Transverse colon (tissue), 4 donors: ENCODE results near the gene CDH12. TPM values are rescaled to one million over a fixed set of nuclear protein-coding genes. Genes with fewer than 3 reads are reported as not detected.
"Not testable (repeated sequence)": the region's sequence is repeated elsewhere in the genome, so short reads cannot be mapped to it uniquely, and the experiment has no call there.

Experiments used
- DNase-seq: peaks from one replicate; pipeline ENCODE4 v3.0.0-alpha.2; 2019
- H3K27ac ChIP-seq, 4 donors: fragments of 200-600 bp; sonication (generic); 2 replicates each; pipeline ENCODE4 v1.5.1; 2016 to 2018; ENCODE audit warnings: inconsistent platforms in 4 of 4
- H3K27me3 ChIP-seq: fragments of 200-600 bp; sonication (generic); 2 replicates; pipeline ENCODE4 v1.5.1; 2017; ENCODE audit warnings: inconsistent platforms
- H3K36me3 ChIP-seq, 4 donors: fragments of 200-600 bp; sonication (generic); 2 replicates each; pipeline ENCODE4 v1.5.1; 2017 to 2019; ENCODE audit warnings: inconsistent platforms in 4 of 4
- H3K4me1 ChIP-seq, 4 donors: fragments of 200-600 bp; sonication (generic); 2 replicates each; pipeline ENCODE4 v1.5.1; 2017 to 2020; ENCODE audit warnings: inconsistent platforms in 4 of 4
- H3K4me3 ChIP-seq, 4 donors: fragments of 200-600 bp; sonication (generic); 1 replicate in 1 of 4; 2 replicates in 3 of 4; pipeline versions ENCODE4 v1.5.1 to v1.6.1; 2017 to 2019; ENCODE audit warnings: inconsistent platforms in 4 of 4
- H3K9me3 ChIP-seq, 2 donors: fragments of 200-600 bp; sonication (generic); 2 replicates each; pipeline ENCODE4 v1.5.1; 2017 to 2019; ENCODE audit warnings: inconsistent platforms in 2 of 2
- EP300 ChIP-seq: sonication (generic); formaldehyde crosslinking; IDR thresholded peaks from one replicate; pipeline ENCODE4 v1.6.1; 2017; ENCODE audit warnings: antibody characterized with exemption, low read depth
- POLR2A ChIP-seq: fragments of 450-650 bp; IDR thresholded peaks from one replicate; pipeline ENCODE4 v1.6.1; 2016; ENCODE audit warnings: antibody characterized with exemption, mild to moderate bottlenecking, moderate library complexity
- POLR2AphosphoS5 ChIP-seq, 3 donors: sonication (generic); formaldehyde crosslinking; IDR thresholded peaks; one replicate each; pipeline ENCODE4 v1.6.1; 2016; ENCODE audit warnings: antibody characterized with exemption in 3 of 3
- WGBS, 2 donors: methylation state at CpG; one replicate each; pipeline ENCODE4 v1.1.5; 2018; ENCODE audit warnings: low coverage in 1 of 2; 5-methylcytosine and 5-hydroxymethylcytosine counted together
- in situ Hi-C, 4 donors: fragments of 200-750 bp; cut with MboI; loops; one replicate each; pipeline versions ENCODE4 v1.15.0 to v1.15.1; 2017; ENCODE audit warnings: low sequenced_read_pairs in 3 of 4, low pct_ligation_motif_present in 1 of 4, low pct_unique_long_range_greater_than_20kb in 1 of 4
- intact Hi-C: fragments of 100-400 bp; cut with DNase I; formaldehyde crosslinking; loops from one replicate; pipeline ENCODE4 v1.15.1; 2023; ENCODE audit warnings: low total_unique reads
- total RNA-seq, 4 donors: library from RNA; depleted of rRNA; stranded (reverse); fragments of >200 nt; gene quantifications; one replicate each; pipeline ENCODE4 v1.1.0, GENCODE V29; 2016
- TF ChIP-seq, protein P1 (sequence below), 5 experiments: fragments of 200-600 bp in 3 of 5; fragments of 450-650 bp in 2 of 5; sonication (generic) in 3 of 5; IDR thresholded peaks; 1 replicate in 2 of 5; 2 replicates in 3 of 5; pipeline ENCODE4 v1.5.1; 2016 to 2017; ENCODE audit warnings: antibody characterized with exemption in 5 of 5, inconsistent platforms in 3 of 5, mild to moderate bottlenecking in 2 of 5, moderate library complexity in 1 of 5

CDH12 gene
- total RNA-seq, 4 donors from 2014 or later, result 0.14 TPM; not detected in 3

DNA sequence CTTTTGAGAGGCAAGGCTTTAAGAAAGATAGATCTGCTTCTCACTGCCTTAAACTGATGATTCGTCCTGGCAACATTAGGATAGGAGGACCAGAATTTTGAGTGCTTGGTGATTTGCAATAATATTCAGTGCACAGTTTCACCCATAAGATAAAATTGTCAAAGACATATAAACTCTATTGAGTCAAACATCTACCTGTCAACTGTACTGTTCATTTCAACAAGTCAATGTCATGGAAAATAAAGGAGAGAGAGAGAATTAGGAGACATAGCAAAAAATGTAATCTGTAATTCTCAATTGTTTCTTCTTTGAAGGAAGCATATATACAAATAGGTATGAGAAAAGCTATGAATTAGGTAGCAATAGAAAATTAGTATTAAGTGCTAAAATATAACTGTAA is 237.2 kb downstream of the CDH12 start:
- intact Hi-C loops, result no loop called here
- TF ChIP-seq POLR2A, result no peak
- no peak for TF ChIP-seq EP300
- TF ChIP-seq POLR2AphosphoS5 (IDR thresholded peaks at IDR 0.05), result no peak
- TF ChIP-seq, protein P1, sequence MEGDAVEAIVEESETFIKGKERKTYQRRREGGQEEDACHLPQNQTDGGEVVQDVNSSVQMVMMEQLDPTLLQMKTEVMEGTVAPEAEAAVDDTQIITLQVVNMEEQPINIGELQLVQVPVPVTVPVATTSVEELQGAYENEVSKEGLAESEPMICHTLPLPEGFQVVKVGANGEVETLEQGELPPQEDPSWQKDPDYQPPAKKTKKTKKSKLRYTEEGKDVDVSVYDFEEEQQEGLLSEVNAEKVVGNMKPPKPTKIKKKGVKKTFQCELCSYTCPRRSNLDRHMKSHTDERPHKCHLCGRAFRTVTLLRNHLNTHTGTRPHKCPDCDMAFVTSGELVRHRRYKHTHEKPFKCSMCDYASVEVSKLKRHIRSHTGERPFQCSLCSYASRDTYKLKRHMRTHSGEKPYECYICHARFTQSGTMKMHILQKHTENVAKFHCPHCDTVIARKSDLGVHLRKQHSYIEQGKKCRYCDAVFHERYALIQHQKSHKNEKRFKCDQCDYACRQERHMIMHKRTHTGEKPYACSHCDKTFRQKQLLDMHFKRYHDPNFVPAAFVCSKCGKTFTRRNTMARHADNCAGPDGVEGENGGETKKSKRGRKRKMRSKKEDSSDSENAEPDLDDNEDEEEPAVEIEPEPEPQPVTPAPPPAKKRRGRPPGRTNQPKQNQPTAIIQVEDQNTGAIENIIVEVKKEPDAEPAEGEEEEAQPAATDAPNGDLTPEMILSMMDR (IDR thresholded peaks at IDR 0.05), result no peak
- WGBS, 2 donors, result 57 to 67% methylated on average over 1 of the region's 1 CpG

DNA sequence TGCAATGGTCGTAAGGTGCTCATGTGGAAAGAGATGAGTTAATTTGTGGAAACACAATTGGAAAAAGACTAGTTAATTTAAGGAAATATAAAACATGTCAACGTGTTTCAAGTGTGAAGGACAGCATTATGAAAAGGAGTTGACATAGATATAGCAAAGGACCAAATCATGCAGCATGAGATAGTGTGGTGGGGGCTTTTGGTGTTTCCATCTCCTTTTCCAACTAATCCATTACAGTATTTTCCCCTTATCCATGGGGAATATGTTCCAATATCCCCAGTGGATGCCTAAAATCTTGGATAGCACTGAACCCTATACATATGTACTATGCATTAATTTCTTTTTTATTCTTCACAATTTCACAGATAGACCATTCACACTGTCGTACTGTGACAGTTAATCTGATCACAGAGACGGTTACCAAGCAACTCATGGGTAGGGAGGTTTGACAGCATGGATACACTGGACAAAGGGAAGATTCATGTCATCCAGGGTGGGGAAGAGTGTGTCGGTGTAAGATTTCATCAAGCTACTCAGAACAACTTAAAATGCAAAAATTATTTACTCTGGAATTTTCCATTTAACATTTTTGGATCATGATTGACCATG is 238.6 kb downstream of the CDH12 start:
- Histone ChIP-seq H3K36me3 (no peaks in the 10 kb centered on the region), H3K9me3 (no peaks in the 10 kb centered on the region), H3K27ac (no peak overlapping the region), H3K4me3 (no peak overlapping the region), H3K27me3 (no peaks in the 10 kb centered on the region), H3K4me1 (no peaks in the 10 kb centered on the region)
- in situ Hi-C loops (no loop called here), intact Hi-C loops (no loop called here)
- DNase-seq, result no peak
- TF ChIP-seq, protein P1 (IDR thresholded peaks at IDR 0.05), result no peak
- TF ChIP-seq EP300 (no peak), POLR2A (no peak), POLR2AphosphoS5 (IDR thresholded peaks at IDR 0.05) (no peak)
- 69 to 83% methylated on average over 5 of the region's 5 CpGs for WGBS, 2 donors

More for the DNA sequence above, 237.2 kb downstream of the CDH12 start:
- in situ Hi-C loops, result no loop called here
- no peak for DNase-seq
- no peaks in the 10 kb centered on the region for H3K9me3 ChIP-seq
- H3K4me1 ChIP-seq, result no peaks in the 10 kb centered on the region
- H3K27me3 ChIP-seq, result no peaks in the 10 kb centered on the region
- H3K4me3 ChIP-seq, result no peak overlapping the region
- H3K27ac ChIP-seq, result no peak overlapping the region
- no peaks in the 10 kb centered on the region for H3K36me3 ChIP-seq

DNA sequence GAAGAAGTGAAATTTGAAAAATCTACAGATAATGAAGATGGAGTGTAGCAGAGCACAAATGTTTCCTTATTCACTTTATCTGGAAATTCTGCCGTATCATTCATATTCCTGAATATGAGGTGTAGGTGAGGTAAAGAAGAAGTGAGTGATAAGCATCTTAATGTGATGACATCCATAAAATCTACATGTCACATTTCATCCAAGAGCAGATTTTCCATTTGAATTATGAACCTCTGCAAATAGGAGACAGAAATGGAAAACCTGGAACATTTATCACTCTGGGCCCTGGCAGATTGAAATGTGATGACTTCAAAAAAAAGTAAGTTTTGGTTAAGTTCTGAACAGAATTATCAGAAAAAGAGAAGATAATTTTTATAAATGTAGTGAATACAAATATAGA is 240.2 kb downstream of the CDH12 start:
- TF ChIP-seq POLR2A (no peak), EP300 (no peak), POLR2AphosphoS5 (IDR thresholded peaks at IDR 0.05) (no peak)
- TF ChIP-seq, protein P1 (IDR thresholded peaks at IDR 0.05), result no peak
- no peak overlapping the region for H3K27ac ChIP-seq
- no peak for DNase-seq
- no peaks in the 10 kb centered on the region for H3K9me3 ChIP-seq
- no peaks in the 10 kb centered on the region for H3K36me3 ChIP-seq
- WGBS, 2 donors, result 87 to 100% methylated on average over 1 of the region's 1 CpG
- no peaks in the 10 kb centered on the region for H3K4me1 ChIP-seq
- in situ Hi-C loops (no loop called here), intact Hi-C loops (no loop called here)
- no peaks in the 10 kb centered on the region for H3K27me3 ChIP-seq
- H3K4me3 ChIP-seq, result no peak overlapping the region

DNA sequence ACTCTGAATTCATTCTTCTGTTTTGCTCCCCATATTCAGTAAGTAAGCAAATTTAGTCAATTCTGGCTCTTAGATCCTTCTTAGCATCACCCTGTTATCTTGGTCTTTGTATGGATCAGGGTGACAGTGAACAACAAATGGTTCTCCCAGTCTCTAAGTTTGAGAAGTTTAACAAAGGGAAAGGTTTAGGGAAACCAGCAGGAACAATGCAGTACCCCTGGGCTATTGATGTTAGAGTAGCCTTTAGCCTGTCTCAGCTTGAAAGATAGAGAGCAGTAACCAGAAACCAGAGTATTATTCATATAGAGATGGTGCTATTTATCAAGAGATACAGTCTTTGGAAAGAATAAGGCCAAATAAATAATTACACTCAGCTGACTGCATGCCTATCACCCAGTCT is 241.8 kb downstream of the CDH12 start:
- H3K27me3 ChIP-seq, result no peaks in the 10 kb centered on the region
- no peaks in the 10 kb centered on the region for H3K36me3 ChIP-seq
- no peak overlapping the region for H3K4me3 ChIP-seq
- DNase-seq, result no peak
- H3K4me1 ChIP-seq, result no peaks in the 10 kb centered on the region
- intact Hi-C loops, result no loop called here
- no peaks in the 10 kb centered on the region for H3K9me3 ChIP-seq
- no peak for TF ChIP-seq EP300
- TF ChIP-seq, protein P1 (IDR thresholded peaks at IDR 0.05), result no peak
- no peak overlapping the region for H3K27ac ChIP-seq
- in situ Hi-C loops, result no loop called here

DNA sequence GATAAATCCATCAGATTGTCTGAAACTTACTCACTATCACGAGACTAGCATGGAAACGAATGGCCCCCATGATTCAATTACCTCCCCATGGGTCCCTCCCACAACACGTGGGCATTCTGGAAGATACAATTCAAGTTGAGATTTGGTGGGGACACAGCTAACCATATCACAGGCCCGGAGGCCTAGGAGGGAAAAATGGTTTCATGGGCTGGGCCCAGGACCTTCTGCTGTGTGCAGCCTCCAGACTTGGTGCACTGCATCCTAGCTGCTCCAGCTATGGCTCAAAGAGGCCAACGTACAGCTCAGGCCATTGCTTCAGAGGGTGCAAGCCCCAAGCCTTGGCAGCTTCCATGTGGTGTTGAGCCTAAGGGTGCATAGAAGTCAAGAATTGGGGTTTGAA is 245.6 kb downstream of the CDH12 start:
- H3K27ac ChIP-seq, H3K4me1 ChIP-seq, in situ Hi-C loops, H3K9me3 ChIP-seq, H3K4me3 ChIP-seq, DNase-seq, intact Hi-C loops, H3K36me3 ChIP-seq, H3K27me3 ChIP-seq: not testable (repeated sequence)
- WGBS, 2 donors, result 59% methylated on average over 5 of the region's 5 CpGs; no CpG with 5 or more reads in 1 of the 2 donors
